HepG2 (cell line): ENCODE data around the gene FAF1.

ENCODE experiments used
- AGO1 ChIP-seq: fragments of 200-400 bp; formaldehyde crosslinking; IDR thresholded peaks from 2 replicates; pipeline ENCODE4 v1.6.1; 2017; ENCODE audit warnings: mild to moderate bottlenecking, low read depth, low read length, moderate library complexity; ENCODE audit not compliant: poor library complexity, severe bottlenecking
- CTCF ChIP-seq: sonication (generic); formaldehyde crosslinking; IDR thresholded peaks from 2 replicates; pipeline ENCODE4 v1.5.0; 2020; ENCODE audit warnings: mild to moderate bottlenecking, missing genetic modification reagents, moderate library complexity
- E2F2 ChIP-seq: sonication (generic); formaldehyde crosslinking; IDR thresholded peaks from 2 replicates; pipeline ENCODE4 v1.4.0; 2020; ENCODE audit warnings: missing genetic modification reagents, borderline replicate concordance
- E2F5 ChIP-seq: sonication (generic); formaldehyde crosslinking; conservative IDR thresholded peaks from 2 replicates; pipeline ENCODE4 v1.4.0; 2020; ENCODE audit warnings: missing genetic modification reagents
- EZH2 ChIP-seq: conservative IDR thresholded peaks from 2 replicates; pipeline ENCODE4 v1.6.1; 2012; ENCODE audit warnings: mild to moderate bottlenecking, low read depth, low read length, moderate library complexity
- FOXO4 ChIP-seq: sonication (generic); formaldehyde crosslinking; conservative IDR thresholded peaks from 2 replicates; pipeline ENCODE4 v1.8.1; 2023; ENCODE audit warnings: missing genetic modification reagents
- RARG ChIP-seq: sonication (generic); formaldehyde crosslinking; IDR thresholded peaks from 2 replicates; pipeline ENCODE4 v1.4.0; 2020; ENCODE audit warnings: low read depth, mild to moderate bottlenecking, missing genetic modification reagents
- SRSF1 ChIP-seq: fragments of 200-400 bp; formaldehyde crosslinking; optimal IDR thresholded peaks from 2 replicates; pipeline ENCODE3; 2017; ENCODE audit warnings: mild to moderate bottlenecking, low read depth, low read length, moderate library complexity
- TCF7L2 ChIP-seq: IDR thresholded peaks from 2 replicates; pipeline ENCODE4 v1.6.1; 2011; ENCODE audit warnings: mild to moderate bottlenecking, low read depth, low read length, moderate library complexity
- XRCC5 ChIP-seq: fragments of 200-400 bp; formaldehyde crosslinking; optimal IDR thresholded peaks from 2 replicates; pipeline ENCODE3; 2017; ENCODE audit warnings: mild to moderate bottlenecking, low read length
- ZBTB33 ChIP-seq: sonication (generic); formaldehyde crosslinking; IDR thresholded peaks from 2 replicates; pipeline ENCODE4 v1.4.0; 2020; ENCODE audit warnings: missing genetic modification reagents
- ZBTB43 ChIP-seq: sonication (generic); formaldehyde crosslinking; conservative IDR thresholded peaks from 2 replicates; pipeline ENCODE4 v1.4.0; 2020; ENCODE audit warnings: missing genetic modification reagents
- ZNF18 ChIP-seq: sonication (generic); formaldehyde crosslinking; IDR thresholded peaks from 2 replicates; pipeline ENCODE4 v1.8.0; 2022; ENCODE audit warnings: mild to moderate bottlenecking, missing genetic modification reagents; ENCODE audit not compliant: insufficient replicate concordance
- ZNF280D ChIP-seq: sonication (generic); formaldehyde crosslinking; IDR thresholded peaks from 2 replicates; pipeline ENCODE4 v1.5.1; 2020; ENCODE audit warnings: mild to moderate bottlenecking, missing genetic modification reagents

GRCh38 chr1:50548243-50548642 lies 411.8 kb downstream of the FAF1 start:
- no peak for TF ChIP-seq ZNF280D (CRISPR knock-in tag)
- TF ChIP-seq CTCF (CRISPR knock-in tag): no peak
- TF ChIP-seq EZH2: no peak
- TF ChIP-seq SRSF1: no peak
- TF ChIP-seq ZBTB33 (CRISPR knock-in tag): no peak
- TF ChIP-seq ZNF18 (CRISPR knock-in tag): no peak
- TF ChIP-seq RARG (CRISPR knock-in tag): no peak
- no peak for TF ChIP-seq E2F2 (CRISPR knock-in tag)
- TF ChIP-seq ZBTB43 (CRISPR knock-in tag): no peak
- TF ChIP-seq AGO1: no peak
- TF ChIP-seq TCF7L2: no peak
- TF ChIP-seq XRCC5: no peak
- TF ChIP-seq FOXO4 (CRISPR knock-in tag): no peak
- no peak for TF ChIP-seq E2F5 (CRISPR knock-in tag)
